Thymus (tissue), 11 donors: Measurements from ENCODE around the gene SMO. TPM values are rescaled to one million over a fixed set of nuclear protein-coding genes. Genes with fewer than 3 reads are reported as not detected.
"Not testable (repeated sequence)": the region's sequence is repeated elsewhere in the genome, so short reads cannot be mapped to it uniquely, and the experiment has no call there.

Experiments
- DNase-seq, 9 donors: peaks; one replicate each; pipeline ENCODE4 v3.0.0-alpha.2; 2013; ENCODE audit warnings: low spot score in 9 of 9, low read depth in 6 of 9, missing footprints in 1 of 9
- H3K27ac ChIP-seq, 2 donors: one replicate each; pipeline ENCODE4 v1.5.1; 2013; ENCODE audit warnings: control low read depth in 1 of 2, low read depth in 1 of 2, low read length in 1 of 2, mild to moderate bottlenecking in 1 of 2, moderate library complexity in 1 of 2
- H3K27me3 ChIP-seq, 2 donors: one replicate each; pipeline ENCODE4 v1.5.1; 2013; ENCODE audit warnings: low read length in 1 of 2; ENCODE audit not compliant: control insufficient read depth in 2 of 2, insufficient read depth in 1 of 2
- H3K36me3 ChIP-seq, 2 donors: one replicate each; pipeline ENCODE4 v1.5.1; 2013; ENCODE audit warnings: low read length in 1 of 2, mild to moderate bottlenecking in 1 of 2, moderate library complexity in 1 of 2; ENCODE audit not compliant: control insufficient read depth in 2 of 2, insufficient read depth in 2 of 2
- H3K4me1 ChIP-seq, 2 donors: one replicate each; pipeline ENCODE4 v1.5.1; 2013; ENCODE audit warnings: low read length in 2 of 2; ENCODE audit not compliant: control insufficient read depth in 2 of 2, insufficient read depth in 2 of 2
- H3K4me3 ChIP-seq, 2 donors: one replicate each; pipeline ENCODE4 v1.5.1; 2013; ENCODE audit warnings: low read length in 2 of 2, control low read depth in 1 of 2, mild to moderate bottlenecking in 1 of 2
- H3K9me3 ChIP-seq, 2 donors: one replicate each; pipeline ENCODE4 v1.5.1; 2013; ENCODE audit warnings: low read length in 1 of 2, mild to moderate bottlenecking in 1 of 2; ENCODE audit not compliant: control insufficient read depth in 2 of 2, insufficient read depth in 1 of 2
- WGBS: extraction: QIAGEN DNeasy Blood & Tissue Kit; methylation state at CpG from one replicate; pipeline ENCODE4 v1.1.7; 2013; 5-methylcytosine and 5-hydroxymethylcytosine counted together
- polyA plus RNA-seq: library from polyadenylated mRNA; stranded (reverse); fragments of 200-250 nt; gene quantifications from one replicate; pipeline ENCODE4 v1.2.3, GENCODE V29; 2013
- total RNA-seq: library from RNA; stranded (reverse); fragments of 120-200 nt; gene quantifications from one replicate; pipeline ENCODE4 v1.2.4, GENCODE V29; 2013
- donor health status: healthy.

SMO gene
- total and polyA plus RNA-seq, 2 donors, result 4.6 to 11.7 TPM

- Histone ChIP-seq H3K27ac (no peak overlapping the region), H3K4me1 (no peaks in the 10 kb centered on the region), H3K4me3 (no peak overlapping the region), H3K27me3 (no peaks in the 10 kb centered on the region), H3K9me3 (peaks cover 0 to 10% of the 10 kb centered on the region in 2 donors), H3K36me3 (peaks cover 0 to 9% of the 10 kb centered on the region in 2 donors)
- DNase-seq, result no peak
- 96% methylated on average over 14 of the region's 14 CpGs for WGBS
Measured at GRCh38 chr7:129212126-129212525, 23.7 kb downstream of the SMO start.

DNA sequence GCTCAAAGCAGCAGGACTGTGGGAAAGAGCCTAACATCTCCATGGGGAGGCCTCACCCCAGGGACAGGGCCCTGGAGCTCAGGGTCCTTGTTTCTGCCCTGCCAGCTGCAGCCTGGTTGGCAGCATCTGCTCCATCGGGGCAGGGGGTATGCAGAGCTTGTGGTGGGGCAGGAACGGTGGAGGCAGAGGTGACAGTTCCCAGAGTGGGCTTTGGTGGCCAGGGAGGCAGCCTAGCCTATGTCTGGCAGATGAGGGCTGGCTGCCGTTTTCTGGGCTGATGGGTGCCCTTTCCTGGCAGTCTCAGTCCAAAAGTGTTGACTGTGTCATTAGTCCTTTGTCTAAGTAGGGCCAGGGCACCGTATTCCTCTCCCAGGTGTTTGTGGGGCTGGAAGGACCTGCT is 24.2 kb downstream of the SMO start:
- H3K36me3 ChIP-seq, result peaks cover 0 to 9% of the 10 kb centered on the region in 2 donors
- H3K27ac ChIP-seq, result no peak overlapping the region
- 97% methylated on average over 4 of the region's 4 CpGs for WGBS
- peaks cover 0 to 10% of the 10 kb centered on the region in 2 donors for H3K9me3 ChIP-seq
- no peaks in the 10 kb centered on the region for H3K27me3 ChIP-seq
- H3K4me1 ChIP-seq, result no peaks in the 10 kb centered on the region
- H3K4me3 ChIP-seq, result no peak overlapping the region
- no peak for DNase-seq

GRCh38 chr7:129213828-129214227 is 25.4 kb downstream of the SMO start:
- Histone ChIP-seq H3K9me3 (peaks cover 0 to 10% of the 10 kb centered on the region in 2 donors), H3K4me3 (no peak overlapping the region), H3K4me1 (no peaks in the 10 kb centered on the region), H3K36me3 (peaks cover 0 to 9% of the 10 kb centered on the region in 2 donors), H3K27ac (no peak overlapping the region), H3K27me3 (no peaks in the 10 kb centered on the region)
- DNase-seq, result no peak
- 82% methylated on average over 15 of the region's 15 CpGs for WGBS

- DNase-seq, H3K36me3 ChIP-seq, H3K4me1 ChIP-seq, H3K27ac ChIP-seq, H3K27me3 ChIP-seq, H3K4me3 ChIP-seq: not testable (repeated sequence)
- 97% methylated on average over 15 of the region's 15 CpGs for WGBS
- peaks cover 0 to 10% of the 10 kb centered on the region in 2 donors for H3K9me3 ChIP-seq
Measured at GRCh38 chr7:129215691-129216090, 27.3 kb downstream of the SMO start.

DNA sequence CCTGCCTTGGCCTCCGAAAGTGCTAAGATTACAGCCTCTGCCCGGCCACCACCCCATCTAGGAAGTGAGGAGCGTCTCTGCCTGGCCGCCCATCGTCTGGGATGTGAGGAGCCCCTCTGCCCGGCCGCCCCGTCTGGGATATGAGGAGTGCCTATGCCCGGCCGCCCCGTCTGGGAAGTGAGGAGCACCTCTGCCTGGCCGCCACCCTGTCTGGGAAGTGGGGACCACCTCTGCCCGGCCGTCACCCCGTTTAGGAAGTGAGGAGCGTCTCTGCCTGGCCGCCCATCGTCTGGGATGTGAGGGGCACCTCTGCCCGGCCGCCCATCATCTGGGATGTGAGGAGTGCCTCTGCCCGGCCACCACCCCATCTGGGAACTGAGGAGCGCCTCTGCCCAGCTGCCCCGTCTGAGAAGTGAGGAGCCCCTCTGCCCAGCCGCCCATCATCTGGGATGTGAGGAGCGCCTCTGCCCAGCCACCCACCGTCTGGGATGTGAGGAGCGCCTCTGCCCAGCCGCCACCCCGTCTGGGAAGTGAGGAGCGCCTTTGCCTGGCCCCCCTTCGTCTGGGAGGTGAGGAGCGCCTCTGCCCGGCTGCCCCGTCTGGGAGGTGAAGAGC is 27.8 kb downstream of the SMO start:
- H3K4me1 ChIP-seq, H3K4me3 ChIP-seq, H3K36me3 ChIP-seq, H3K27me3 ChIP-seq, DNase-seq, H3K27ac ChIP-seq: not testable (repeated sequence)
- 98% methylated on average over 34 of the region's 34 CpGs for WGBS
- H3K9me3 ChIP-seq, result peaks cover 0 to 10% of the 10 kb centered on the region in 2 donors

DNA sequence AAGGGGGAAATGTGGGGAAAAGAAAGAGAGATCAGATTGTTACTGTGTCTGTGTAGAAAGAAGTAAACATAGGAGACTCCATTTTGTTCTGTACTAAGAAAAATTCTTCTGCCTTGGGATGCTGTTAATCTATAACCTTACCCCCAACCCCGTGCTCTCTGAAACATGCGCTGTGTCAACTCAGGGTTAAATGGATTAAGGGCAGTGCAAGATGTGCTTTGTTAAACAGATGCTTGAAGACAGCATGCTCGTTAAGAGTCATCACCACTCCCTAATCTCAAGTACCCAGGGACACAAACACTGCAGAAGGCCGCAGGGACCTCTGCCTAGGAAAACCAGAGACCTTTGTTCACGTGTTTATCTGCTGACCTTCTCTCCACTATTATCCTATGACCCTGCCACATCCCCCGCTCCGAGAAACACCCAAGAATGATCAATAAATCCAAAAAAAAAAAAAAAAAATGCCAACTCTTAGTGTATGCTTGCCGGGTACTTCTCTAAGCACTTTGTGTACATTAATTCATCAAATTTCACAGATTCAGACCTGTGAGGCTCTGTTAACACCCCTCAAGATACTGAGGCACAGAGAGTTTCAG is 28.5 kb downstream of the SMO start:
- H3K36me3 ChIP-seq, H3K4me1 ChIP-seq, H3K27me3 ChIP-seq, H3K27ac ChIP-seq, H3K4me3 ChIP-seq, DNase-seq: not testable (repeated sequence)
- H3K9me3 ChIP-seq, result peaks cover 0 to 10% of the 10 kb centered on the region in 2 donors
- 93% methylated on average over 8 of the region's 8 CpGs for WGBS

GRCh38 chr7:129218514-129219062 is 30.2 kb downstream of the SMO start:
- DNase-seq, result peak in 7 of 9 donors; percentile 52 to 84 (median 68)
- H3K4me3 ChIP-seq, result no peak overlapping the region
- peaks cover 0 to 12% of the 10 kb centered on the region in 2 donors for H3K4me1 ChIP-seq
- no peaks in the 10 kb centered on the region for H3K36me3 ChIP-seq
- H3K27ac ChIP-seq, result no peak overlapping the region
- WGBS, result 19% methylated on average over 9 of the region's 9 CpGs
- peaks cover 0 to 10% of the 10 kb centered on the region in 2 donors for H3K9me3 ChIP-seq
- no peaks in the 10 kb centered on the region for H3K27me3 ChIP-seq

GRCh38 chr7:129219166-129219565 is 30.7 kb downstream of the SMO start:
- H3K4me3 ChIP-seq, H3K27ac ChIP-seq, H3K36me3 ChIP-seq, DNase-seq, H3K27me3 ChIP-seq: not testable (repeated sequence)
- Histone ChIP-seq H3K9me3 (peaks cover 0 to 10% of the 10 kb centered on the region in 2 donors), H3K4me1 (peaks cover 0 to 12% of the 10 kb centered on the region in 2 donors)
- 99% methylated on average over 4 of the region's 4 CpGs for WGBS

DNA sequence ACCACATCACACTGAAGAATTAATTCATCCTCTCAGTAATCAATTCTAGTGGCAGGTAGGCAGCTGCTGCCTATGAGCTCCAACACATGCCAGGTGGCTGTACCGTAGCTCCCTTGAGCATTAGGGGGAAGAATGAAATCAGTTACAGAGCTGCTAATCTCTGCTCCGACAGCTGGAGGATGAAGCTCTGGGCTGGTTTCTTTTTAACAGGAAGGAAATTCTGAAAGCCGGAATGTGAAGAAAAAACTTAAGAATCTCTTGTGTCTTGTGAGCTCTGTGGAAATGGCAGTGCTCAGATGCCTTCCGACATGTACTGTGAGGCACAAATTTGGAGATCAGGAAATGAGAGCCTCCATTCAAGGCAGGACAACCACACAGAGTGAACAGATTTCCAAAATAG is 33.6 kb downstream of the SMO start:
- Histone ChIP-seq H3K27ac (peak overlapping the region; percentile 52 to 76), H3K4me1 (peaks cover 0 to 21% of the 10 kb centered on the region in 2 donors), H3K36me3 (no peaks in the 10 kb centered on the region), H3K27me3 (peaks cover 0 to 3% of the 10 kb centered on the region in 2 donors), H3K4me3 (no peak overlapping the region), H3K9me3 (no peaks in the 10 kb centered on the region)
- peak in 4 of 9 donors; percentile 13 to 68 (median 28) for DNase-seq
- 6% methylated on average over 4 of the region's 4 CpGs for WGBS
